A549 (cell line): ENCODE data around the gene ADGRA3. TPM values are rescaled to one million over a fixed set of nuclear protein-coding genes. Genes with fewer than 3 reads are reported as not detected.

Source experiments
- ATAC-seq, 2 experiments: fragments of 200-7000 bp in 1 of 2; fragments of >200 bp in 1 of 2; cut with Nextera tagmentation in 1 of 2; cut with Tn5 transposase in 1 of 2; 3 replicates each; pipeline versions ENCODE4 v1.8.0 to v1.9.1; 2018 to 2020; ENCODE audit warnings: mild to moderate bottlenecking in 1 of 2, moderate library complexity in 1 of 2
- CTCF ChIA-PET: fragments of 300-600 bp; sonication (Branson Sonifier 250); formaldehyde crosslinking; extraction: SDS; loops from one replicate; lab custom pipeline; 2021; ENCODE audit warnings: antibody characterized with exemption, inconsistent platforms; lab: Yijun Ruan, JAX
- POLR2A ChIA-PET: fragments of 350-600 bp; formaldehyde crosslinking; extraction: SDS; loops from one replicate; lab custom pipeline; 2021; ENCODE audit warnings: antibody characterized with exemption, inconsistent platforms; lab: Yijun Ruan, JAX
- DNase-seq, 2 experiments: peaks; one replicate each; pipeline versions ENCODE4 v3.0.0 to v3.0.0-alpha.2; 2011 to 2016; ENCODE audit warnings: low read depth in 1 of 2, low spot score in 1 of 2
- FAIRE-seq: peaks from 2 replicates; lab custom pipeline; 2011; peaks lifted over from hg19 to GRCh38; lab: Jason Lieb, UNC
- H3K27ac ChIP-seq, 2 experiments: fragments of >200 bp; sonication (Bioruptor Twin); formaldehyde crosslinking; 3 replicates each; pipeline ENCODE4 v1.5.1; 2016 to 2017
- H3K4me1 ChIP-seq: fragments of >200 bp; sonication (Bioruptor Twin); formaldehyde crosslinking; 3 replicates; pipeline ENCODE4 v1.6.1; 2016
- H3K4me2 ChIP-seq: fragments of >200 bp; sonication (Bioruptor Twin); formaldehyde crosslinking; 3 replicates; pipeline ENCODE4 v1.6.1; 2016
- H3K4me3 ChIP-seq: fragments of >200 bp; sonication (Bioruptor Twin); formaldehyde crosslinking; 3 replicates; pipeline ENCODE4 v1.5.1; 2016
- H3K9me3 ChIP-seq: fragments of >200 bp; sonication (Bioruptor Twin); formaldehyde crosslinking; 3 replicates; pipeline ENCODE4 v1.6.1; 2016
- BCL3 ChIP-seq: fragments of >200 bp; sonication (Bioruptor Twin); formaldehyde crosslinking; IDR thresholded peaks from 3 replicates; pipeline ENCODE4 v1.6.1; 2016
- EHMT2 ChIP-seq: fragments of 200-600 bp; sonication (generic); IDR thresholded peaks from 2 replicates; pipeline ENCODE4 v1.6.1; 2016; ENCODE audit warnings: antibody characterized with exemption, low read depth, mild to moderate bottlenecking, moderate library complexity
- ESRRA ChIP-seq: fragments of 150-350 bp; IDR thresholded peaks from 2 replicates; pipeline ENCODE4 v1.6.1; 2014; ENCODE audit warnings: mild to moderate bottlenecking, low read length, borderline replicate concordance
- FOSL2 ChIP-seq, 2 experiments: fragments of 450-650 bp in 1 of 2; fragments of >200 bp in 1 of 2; sonication (Bioruptor Twin) in 1 of 2; formaldehyde crosslinking; IDR thresholded peaks; 2 replicates each; pipeline versions ENCODE4 v1.5.0 to v1.6.1; 2016 to 2020; ENCODE audit warnings: mild to moderate bottlenecking in 1 of 2, moderate library complexity in 1 of 2
- GATA3 ChIP-seq: IDR thresholded peaks from 2 replicates; pipeline ENCODE4 v1.6.1; 2012; ENCODE audit warnings: borderline replicate concordance
- HEYL ChIP-seq: fragments of 250-450 bp; sonication (Bioruptor Pico); IDR thresholded peaks from 2 replicates; pipeline ENCODE4 v1.8.0; 2021; ENCODE audit warnings: mild to moderate bottlenecking, moderate library complexity
- HMGXB4 ChIP-seq: fragments of 250-450 bp; sonication (Bioruptor Pico); IDR thresholded peaks from 2 replicates; pipeline ENCODE4 v1.5.0; 2021; ENCODE audit warnings: mild to moderate bottlenecking, moderate library complexity, borderline replicate concordance
- HOXB13 ChIP-seq: fragments of 250-450 bp; sonication (Bioruptor Pico); IDR thresholded peaks from 2 replicates; pipeline ENCODE4 v1.5.0; 2020; ENCODE audit warnings: low read depth, mild to moderate bottlenecking, moderate library complexity
- NPAS2 ChIP-seq: fragments of 250-450 bp; sonication (Bioruptor Pico); IDR thresholded peaks from 2 replicates; pipeline ENCODE4 v1.8.0; 2022; ENCODE audit warnings: mild to moderate bottlenecking, moderate library complexity, borderline replicate concordance
- NR3C1 ChIP-seq: fragments of >200 bp; sonication (Bioruptor Twin); formaldehyde crosslinking; IDR thresholded peaks from 3 replicates; pipeline ENCODE4 v1.6.1; 2017
- PBX3 ChIP-seq: IDR thresholded peaks from 2 replicates; pipeline ENCODE4 v1.6.1; 2012
- PHF8 ChIP-seq: fragments of 200-600 bp; sonication (generic); IDR thresholded peaks from 2 replicates; pipeline ENCODE4 v1.6.1; 2016; ENCODE audit warnings: low read depth, mild to moderate bottlenecking, antibody characterized with exemption, moderate library complexity, borderline replicate concordance
- POLR2A ChIP-seq: IDR thresholded peaks from 2 replicates; pipeline ENCODE4 v1.6.1; 2012; ENCODE audit warnings: mild to moderate bottlenecking, low read length
- RAD21 ChIP-seq, 2 experiments: fragments of >200 bp in 1 of 2; sonication (Bioruptor Twin) in 1 of 2; formaldehyde crosslinking in 1 of 2; IDR thresholded peaks in 1 of 2; conservative IDR thresholded peaks in 1 of 2; 2 replicates in 1 of 2; 3 replicates in 1 of 2; pipeline ENCODE4 v1.6.1; 2012 to 2018; ENCODE audit warnings: inconsistent platforms in 1 of 2
- RARB ChIP-seq: fragments of 250-450 bp; sonication (Bioruptor Pico); IDR thresholded peaks from 2 replicates; pipeline ENCODE4 v1.8.0; 2021; ENCODE audit warnings: mild to moderate bottlenecking, moderate library complexity
- RCOR1 ChIP-seq: fragments of 150-350 bp; IDR thresholded peaks from 2 replicates; pipeline ENCODE4 v1.6.1; 2014; ENCODE audit warnings: antibody characterized with exemption, low read length, low read depth
- RNF2 ChIP-seq: fragments of 200-600 bp; sonication (generic); IDR thresholded peaks from 2 replicates; pipeline ENCODE4 v1.6.1; 2016; ENCODE audit warnings: low read depth, mild to moderate bottlenecking, antibody characterized with exemption, moderate library complexity, borderline replicate concordance
- TP53 ChIP-seq: fragments of 250-450 bp; sonication (Bioruptor Pico); IDR thresholded peaks from 2 replicates; pipeline ENCODE4 v1.5.0; 2021; ENCODE audit warnings: mild to moderate bottlenecking, moderate library complexity
- WGBS: methylation state at CpG from one replicate; pipeline ENCODE4 v1.1.6; 2017; ENCODE audit errors: missing lambda C conversion rate; 5-methylcytosine and 5-hydroxymethylcytosine counted together
- polyA plus RNA-seq, 4 experiments: library from polyadenylated mRNA; depleted of rRNA in 3 of 4; stranded (reverse); fragments of >200 nt; fragmentation: RNase III in 1 of 4; extraction: RNeasy Plus Mini Kit Qiagen cat#74134 plus additional on column Dnase treatment in 1 of 4; gene quantifications; 2 replicates in 3 of 4; 3 replicates in 1 of 4; pipeline ENCODE4 v1.2.3, GENCODE V29; 2011 to 2017

The ADGRA3 gene
- polyA plus RNA-seq, 2 of the 4 experiments (the other 2 are of a cell fraction) = 18.2 to 20.0 TPM

GRCh38 chr4:22532896-22533295 lies 17.0 kb upstream of the ADGRA3 start:
- Histone ChIP-seq H3K27ac (no peak overlapping the region), H3K4me1 (no peaks in the 10 kb centered on the region), H3K9me3 (peaks cover 2% of the 10 kb centered on the region; the same call in 1 of the 3 replicates), H3K4me3 (no peak overlapping the region), H3K4me2 (no peak overlapping the region)
- FAIRE-seq = no peak
- CTCF ChIA-PET = no interaction called here
- WGBS = 0% methylated on average over 1 of the region's 1 CpG
- POLR2A ChIA-PET = no interaction called here
- no peak for TF ChIP-seq FOSL2 (IDR thresholded peaks at IDR 0.05)
- TF ChIP-seq FOSL2 (CRISPR knock-in tag; IDR thresholded peaks at IDR 0.05) = no peak
- no peak for TF ChIP-seq RNF2
- no peak for TF ChIP-seq PBX3
- TF ChIP-seq BCL3 = no peak
- TF ChIP-seq NPAS2 (CRISPR knock-in tag) = no peak
- no peak for TF ChIP-seq RARB (CRISPR knock-in tag)
- TF ChIP-seq HOXB13 = no peak
- TF ChIP-seq NR3C1 = no peak
- no peak for TF ChIP-seq POLR2A
- TF ChIP-seq, all 56 proteins: peak for 0
- no peak for DNase-seq
- no peak for ATAC-seq

- Histone ChIP-seq H3K27ac (no peak overlapping the region), H3K4me1 (no peaks in the 10 kb centered on the region), H3K9me3 (peaks cover 2% of the 10 kb centered on the region; the same call in 1 of the 3 replicates), H3K4me2 (no peak overlapping the region), H3K4me3 (no peak overlapping the region)
- ChIA-PET CTCF (no interaction called here), POLR2A (no interaction called here)
- TF ChIP-seq GATA3 (no peak), ESRRA (no peak), PBX3 (no peak), RCOR1 (no peak), HEYL (CRISPR knock-in tag) (no peak), EHMT2 (no peak), RAD21 (conservative IDR thresholded peaks at IDR 0.05 in 1 of 2, IDR thresholded peaks at IDR 0.05 in 1 of 2) (no peak), NR3C1 (no peak), TP53 (CRISPR knock-in tag) (no peak), HMGXB4 (CRISPR knock-in tag) (no peak), PHF8 (no peak)
- no peak for ATAC-seq
- no peak for DNase-seq
- no peak for FAIRE-seq
- 24% methylated on average over 1 of the region's 1 CpG for WGBS
Measured at GRCh38 chr4:22532117-22532516, 16.3 kb upstream of the ADGRA3 start.
